ENCODE data around the gene DCAF8.

- no peak for TF ChIP-seq ZNF462 (CRISPR knock-in tag; IDR thresholded peaks at IDR 0.05)
- no peak for TF ChIP-seq CTCF (conservative IDR thresholded peaks at IDR 0.05; ENCODE audit: low read depth in 2 of 2)
- TF ChIP-seq CREB1 (CRISPR knock-in tag; IDR thresholded peaks at IDR 0.05; ENCODE audit: low read depth) = no peak
- no peak for TF ChIP-seq REST (IDR thresholded peaks at IDR 0.05; ENCODE audit: unreplicated experiment)
- TF ChIP-seq EZH2 (IDR thresholded peaks at IDR 0.05; ENCODE audit: low read depth, unreplicated experiment) = no peak
- no peak for TF ChIP-seq JUNB (IDR thresholded peaks at IDR 0.05; ENCODE audit: unreplicated experiment)
- TF ChIP-seq POLR2AphosphoS5 (IDR thresholded peaks at IDR 0.05; ENCODE audit: low read depth) = no peak
- TF ChIP-seq NANOG (IDR thresholded peaks at IDR 0.05; ENCODE audit: borderline replicate concordance) = no peak
- no peak for TF ChIP-seq EZH2phosphoT487 (IDR thresholded peaks at IDR 0.05; ENCODE audit: unreplicated experiment)
Measured at GRCh38 chr1:160207771-160208556, 54.4 kb downstream of the DCAF8 start.

Measured in GM23338 (cell line).